ENCODE results near the gene EIF5A. TPM values are rescaled to one million over a fixed set of nuclear protein-coding genes. Genes with fewer than 3 reads are reported as not detected.
A peak's percentile ranks its signal among the peaks of the same experiment; 100 is the strongest.

The EIF5A gene
- total RNA-seq, 1 experiment from 2014 or later: 1,140 TPM

- H3K27ac ChIP-seq (ENCODE audit: low read length): no peak overlapping the region
- H4K20me1 ChIP-seq (ENCODE audit: low read length): no peaks in the 10 kb centered on the region
- intact Hi-C loops (cut with micrococcal nuclease): loop anchor here (1.0 kb wide), 1 partner anchor 15 kb away; the partner anchor contains the start of gene SLC2A4
- H3K36me3 ChIP-seq (ENCODE audit: low read depth, low read length): no peaks in the 10 kb centered on the region
- DNase-seq (peak; percentile 83), ATAC-seq (peak; percentile 78)
- peaks cover 7% of the 10 kb centered on the region; the same call in 1 of the 2 replicates for H3K4me1 ChIP-seq (ENCODE audit: insufficient read depth, low read length)
- no peak overlapping the region; the same call in 1 of the 2 replicates for H3K9ac ChIP-seq (ENCODE audit: low read length)
- BruUV-seq (replicated peaks): no TSS peak
- no peaks in the 10 kb centered on the region for H3K9me2 ChIP-seq (replicated peaks; ENCODE audit: low read length)
- no peaks in the 10 kb centered on the region for H3F3A ChIP-seq (ENCODE audit: low read length, unreplicated experiment)
- TF ChIP-seq EZH2 (IDR thresholded peaks at IDR 0.05; ENCODE audit: low read length, unreplicated experiment) (no peak), EZH2phosphoT487 (IDR thresholded peaks at IDR 0.05; ENCODE audit: borderline replicate concordance, low read length) (no peak), CTCF (conservative IDR thresholded peaks at IDR 0.05; ENCODE audit: low read depth, low read length) (peak; percentile 86)
- peak overlapping the region; percentile 74 for H2AFZ ChIP-seq (ENCODE audit: low read length)
- no peaks in the 10 kb centered on the region for H3K79me2 ChIP-seq (ENCODE audit: low read length)
- H3K4me3 ChIP-seq (ENCODE audit: low read length): peak overlapping the region; percentile 46; the same call in 1 of the 2 replicates
- peak overlapping the region; percentile 77 for H3K4me2 ChIP-seq (ENCODE audit: low read length)
- ChIA-PET POLR2A (ENCODE audit: unreplicated experiment) (interaction anchor here (0.6 kb wide), 1 partner anchor 11 kb away, joined by 3 read pairs; no protein-coding TSS in a partner anchor), CTCF (interaction anchor here (0.6 to 1.5 kb wide), 5 partner anchors 10 to 251 kb away, joined by 3 to 14 read pairs (median 4); partner anchors contain the start of gene SLC2A4)
- H3K27me3 ChIP-seq (ENCODE audit: low read length): no peaks in the 10 kb centered on the region
- no peaks in the 10 kb centered on the region for H3K9me3 ChIP-seq (ENCODE audit: low read length)
These were observed 11.1 kb upstream of the EIF5A start for GRCh38 chr17:7296189-7296861.

GRCh38 chr17:7304179-7304578, 3.2 kb upstream of the EIF5A start:
- Histone ChIP-seq H3K4me3 (ENCODE audit: low read length) (no peak overlapping the region), H3K9me3 (ENCODE audit: low read length) (no peaks in the 10 kb centered on the region), H2AFZ (ENCODE audit: low read length) (no peak overlapping the region), H3K9me2 (replicated peaks; ENCODE audit: low read length) (no peaks in the 10 kb centered on the region), H3K79me2 (ENCODE audit: low read length) (peaks cover 18% of the 10 kb centered on the region), H4K20me1 (ENCODE audit: low read length) (peaks cover 2% of the 10 kb centered on the region), H3K27me3 (ENCODE audit: low read length) (no peaks in the 10 kb centered on the region), H3K4me1 (ENCODE audit: insufficient read depth, low read length) (peaks cover 5% of the 10 kb centered on the region; the same call in 1 of the 2 replicates), H3F3A (ENCODE audit: low read length, unreplicated experiment) (no peaks in the 10 kb centered on the region), H3K4me2 (ENCODE audit: low read length) (no peak overlapping the region), H3K9ac (ENCODE audit: low read length) (no peak overlapping the region), H3K27ac (ENCODE audit: low read length) (no peak overlapping the region), H3K36me3 (ENCODE audit: low read depth, low read length) (peaks cover 2% of the 10 kb centered on the region; the same call in 1 of the 2 replicates)
- POLR2A ChIA-PET (ENCODE audit: unreplicated experiment): no interaction called here
- ATAC-seq: no peak
- no peak for DNase-seq
- intact Hi-C loops (cut with micrococcal nuclease): no loop called here
- CTCF ChIA-PET: no interaction called here
- no TSS peak for BruUV-seq (replicated peaks)
- no peak for TF ChIP-seq EZH2phosphoT487 (IDR thresholded peaks at IDR 0.05; ENCODE audit: borderline replicate concordance, low read length)
- TF ChIP-seq EZH2 (IDR thresholded peaks at IDR 0.05; ENCODE audit: low read length, unreplicated experiment): no peak
- TF ChIP-seq CTCF (conservative IDR thresholded peaks at IDR 0.05; ENCODE audit: low read depth, low read length): no peak
